SK-N-SH (cell line): ENCODE measurements around the gene ZNF724. TPM values are rescaled to one million over a fixed set of nuclear protein-coding genes. Genes with fewer than 3 reads are reported as not detected.

ENCODE experiments used
- CTCF ChIA-PET: fragments of 300-600, 350-600 bp; formaldehyde crosslinking; extraction: SDS; loops from one replicate; lab custom pipeline; 2021; lab: Yijun Ruan, JAX
- POLR2A ChIA-PET: fragments of 350-600 bp; sonication (Branson Sonifier 250); formaldehyde crosslinking; extraction: SDS; loops from one replicate; lab custom pipeline; 2020; ENCODE audit warnings: antibody characterized with exemption, inconsistent platforms; lab: Yijun Ruan, JAX
- DNase-seq: peaks from one replicate; pipeline ENCODE4 v3.0.0; 2012
- H2AFZ ChIP-seq: fragments of 200-600 bp; sonication (generic); 2 replicates; pipeline ENCODE4 v1.8.1; 2016; ENCODE audit warnings: antibody characterized with exemption, mild to moderate bottlenecking, low read depth
- H3F3A ChIP-seq: fragments of 200-600 bp; sonication (generic); replicated peaks from 2 replicates; pipeline ENCODE3; 2016; ENCODE audit warnings: antibody characterized with exemption, mild to moderate bottlenecking; ENCODE audit not compliant: insufficient read depth
- H3K27ac ChIP-seq, 2 experiments: fragments of 200-500 bp in 1 of 2; fragments of 200-600 bp in 1 of 2; sonication (Bioruptor generic) in 1 of 2; sonication (generic), shearing (Covaris generic) in 1 of 2; 2 replicates each; pipeline versions ENCODE4 v1.5.1 to v1.6.1; 2014 to 2016; ENCODE audit warnings: low read depth in 2 of 2, inconsistent platforms in 1 of 2, low read length in 1 of 2, mild to moderate bottlenecking in 1 of 2, mixed read lengths in 1 of 2
- H3K27me3 ChIP-seq: fragments of 200-600 bp; sonication (generic), shearing (Covaris generic); 2 replicates; pipeline ENCODE4 v1.6.1; 2016; ENCODE audit warnings: mixed run types; ENCODE audit not compliant: insufficient read depth
- H3K36me3 ChIP-seq, 2 experiments: fragments of 200-500 bp in 1 of 2; fragments of 200-600 bp in 1 of 2; sonication (Bioruptor generic) in 1 of 2; sonication (generic) in 1 of 2; replicated peaks in 1 of 2; 2 replicates each; pipeline versions ENCODE3 to v1.5.1; 2014 to 2016; ENCODE audit warnings: low read length in 1 of 2, mild to moderate bottlenecking in 1 of 2; ENCODE audit not compliant: insufficient read depth in 2 of 2, control insufficient read depth in 1 of 2
- H3K4me1 ChIP-seq, 2 experiments: fragments of 200-500 bp in 1 of 2; fragments of 200-600 bp in 1 of 2; sonication (Bioruptor generic) in 1 of 2; sonication (generic), shearing (Covaris generic) in 1 of 2; 2 replicates each; pipeline versions ENCODE4 v1.5.1 to v1.6.1; 2014 to 2016; ENCODE audit warnings: low read depth in 1 of 2, low read length in 1 of 2, mixed run types in 1 of 2; ENCODE audit not compliant: insufficient read depth in 2 of 2, control insufficient read depth in 1 of 2
- H3K4me2 ChIP-seq: fragments of 200-600 bp; sonication (generic), shearing (Covaris generic); 2 replicates; pipeline ENCODE4 v1.6.1; 2017; ENCODE audit warnings: mixed run types
- H3K4me3 ChIP-seq, 2 experiments: fragments of 200-500 bp in 1 of 2; fragments of 200-600 bp in 1 of 2; sonication (Bioruptor generic) in 1 of 2; sonication (generic), shearing (Covaris generic) in 1 of 2; 2 replicates each; pipeline versions ENCODE4 v1.5.1 to v1.8.1; 2014 to 2016; ENCODE audit warnings: low read depth in 2 of 2, inconsistent platforms in 1 of 2, low read length in 1 of 2, mild to moderate bottlenecking in 1 of 2, mixed read lengths in 1 of 2, moderate library complexity in 1 of 2
- H3K79me2 ChIP-seq: fragments of 200-600 bp; sonication (generic); 2 replicates; pipeline ENCODE4 v1.8.1; 2017; ENCODE audit warnings: mild to moderate bottlenecking; ENCODE audit not compliant: insufficient read depth
- H3K9ac ChIP-seq: fragments of 200-600 bp; sonication (generic); 2 replicates; pipeline ENCODE4 v1.6.1; 2017; ENCODE audit warnings: mixed run types
- H3K9me2 ChIP-seq: fragments of 200-600 bp; sonication (generic); 2 replicates; pipeline ENCODE4 v1.6.1; 2017; ENCODE audit warnings: mixed run types
- H3K9me3 ChIP-seq: fragments of 200-600 bp; sonication (generic); 2 replicates; pipeline ENCODE4 v1.6.1; 2017; ENCODE audit warnings: mixed run types, mild to moderate bottlenecking, moderate library complexity
- H4K20me1 ChIP-seq: fragments of 200-600 bp; sonication (generic); 2 replicates; pipeline ENCODE4 v1.6.1; 2017; ENCODE audit warnings: mild to moderate bottlenecking, mixed run types; ENCODE audit not compliant: insufficient read depth
- CHD2 ChIP-seq: fragments of 150-350 bp; IDR thresholded peaks from 2 replicates; pipeline ENCODE4 v1.6.1; 2018; ENCODE audit warnings: low read length; ENCODE audit not compliant: partially characterized antibody
- CTCF ChIP-seq: fragments of 200-600 bp; sonication (generic); IDR thresholded peaks from 2 replicates; pipeline ENCODE4 v1.6.1; 2017; ENCODE audit warnings: antibody characterized with exemption, mild to moderate bottlenecking, moderate library complexity
- EP300 ChIP-seq, 2 experiments: IDR thresholded peaks; 2 replicates each; pipeline versions ENCODE4 v1.4.0 to v1.6.1; 2012; ENCODE audit warnings: borderline replicate concordance in 1 of 2, low read depth in 1 of 2, low read length in 1 of 2
- FOXM1 ChIP-seq: IDR thresholded peaks from 2 replicates; pipeline ENCODE4 v1.4.0; 2012; ENCODE audit warnings: low read depth, mild to moderate bottlenecking
- GABPA ChIP-seq: IDR thresholded peaks from 2 replicates; pipeline ENCODE4 v1.4.0; 2012; ENCODE audit warnings: low read depth, mild to moderate bottlenecking
- NFIC ChIP-seq: IDR thresholded peaks from 2 replicates; pipeline ENCODE4 v1.4.0; 2012; ENCODE audit warnings: borderline replicate concordance
- PBX3 ChIP-seq: IDR thresholded peaks from 2 replicates; pipeline ENCODE4; 2012
- RCOR1 ChIP-seq: fragments of 150-350 bp; IDR thresholded peaks from 2 replicates; pipeline ENCODE4 v1.6.1; 2017; ENCODE audit warnings: antibody characterized with exemption, low read length
- RXRA ChIP-seq: IDR thresholded peaks from 2 replicates; pipeline ENCODE4 v1.4.0; 2012; ENCODE audit warnings: low read depth, mild to moderate bottlenecking, borderline replicate concordance
- SMC3 ChIP-seq: IDR thresholded peaks from 2 replicates; pipeline ENCODE4 v1.6.1; 2012; ENCODE audit warnings: low read depth, low read length, improper control_type of control experiment
- TAF1 ChIP-seq: IDR thresholded peaks from 2 replicates; pipeline ENCODE4 v1.6.1; 2012; ENCODE audit warnings: low read depth, mild to moderate bottlenecking, low read length, moderate library complexity, borderline replicate concordance
- TCF12 ChIP-seq: IDR thresholded peaks from 2 replicates; pipeline ENCODE4 v1.4.0; 2012
- TEAD4 ChIP-seq: IDR thresholded peaks from 2 replicates; pipeline ENCODE4 v1.4.0; 2012; ENCODE audit warnings: mild to moderate bottlenecking, borderline replicate concordance; ENCODE audit not compliant: insufficient read depth
- USF1 ChIP-seq: IDR thresholded peaks from 2 replicates; pipeline ENCODE4 v1.4.0; 2012; ENCODE audit warnings: low read depth, borderline replicate concordance
- ZBTB33 ChIP-seq: IDR thresholded peaks from 2 replicates; pipeline ENCODE4 v1.4.0; 2012; ENCODE audit warnings: low read depth, borderline replicate concordance
- WGBS: methylation state at CpG from one replicate; pipeline ENCODE4 v1.1.6; 2017; ENCODE audit warnings: low lambda C conversion rate; 5-methylcytosine and 5-hydroxymethylcytosine counted together
- polyA plus RNA-seq, 3 experiments: library from polyadenylated mRNA; depleted of rRNA; stranded (reverse); fragments of >200 nt; gene quantifications; 2 replicates each; pipeline ENCODE4 v1.2.3, GENCODE V29; 2012

ZNF724 gene
- polyA plus RNA-seq, 1 of the 3 experiments (the other 2 are of a cell fraction) = 0.56 TPM

- Histone ChIP-seq H4K20me1 (no peaks in the 10 kb centered on the region), H3K9me3 (no peaks in the 10 kb centered on the region), H3K36me3 (peaks cover 10 to 38% of the 10 kb centered on the region in 2 experiments), H3K9me2 (no peaks in the 10 kb centered on the region), H3K4me1 (no peaks in the 10 kb centered on the region), H3K4me3 (no peak overlapping the region), H3K79me2 (no peaks in the 10 kb centered on the region), H3K4me2 (no peak overlapping the region), H3F3A (no peaks in the 10 kb centered on the region), H3K27me3 (no peaks in the 10 kb centered on the region), H2AFZ (no peak overlapping the region), H3K9ac (no peak overlapping the region), H3K27ac (no peak overlapping the region)
- ChIA-PET CTCF (no interaction called here), POLR2A (no interaction called here)
- TF ChIP-seq NFIC (no peak), EP300 (IDR thresholded peaks at IDR 0.05; ENCODE audit: borderline replicate concordance in 1 of 2, low read depth in 1 of 2, low read length in 1 of 2) (no peak), RCOR1 (no peak), RXRA (no peak), USF1 (no peak), ZBTB33 (no peak), FOXM1 (no peak), TCF12 (no peak)
- 86% methylated on average over 5 of the region's 5 CpGs for WGBS
- DNase-seq = no peak
These were observed 12.7 kb upstream of the ZNF724 start for GRCh38 chr19:23262920-23263319.

- ChIA-PET POLR2A (no interaction called here), CTCF (no interaction called here)
- no peaks in the 10 kb centered on the region for H4K20me1 ChIP-seq
- no peak overlapping the region for H3K27ac ChIP-seq
- no peaks in the 10 kb centered on the region for H3K9me3 ChIP-seq
- no peaks in the 10 kb centered on the region for H3K4me1 ChIP-seq
- no peaks in the 10 kb centered on the region for H3F3A ChIP-seq
- no peak for DNase-seq
- no peak overlapping the region for H2AFZ ChIP-seq
- peaks cover 10 to 30% of the 10 kb centered on the region in 2 experiments for H3K36me3 ChIP-seq
- H3K9ac ChIP-seq = no peak overlapping the region
- H3K4me3 ChIP-seq = no peak overlapping the region
- no peak overlapping the region for H3K4me2 ChIP-seq
- no peaks in the 10 kb centered on the region for H3K27me3 ChIP-seq
- WGBS = 86% methylated on average over 1 of the region's 3 CpGs
- no peaks in the 10 kb centered on the region for H3K79me2 ChIP-seq
- no peaks in the 10 kb centered on the region for H3K9me2 ChIP-seq
- TF ChIP-seq CHD2 (no peak), SMC3 (no peak), TAF1 (no peak), TCF12 (no peak), USF1 (no peak), TEAD4 (no peak), CTCF (no peak), PBX3 (no peak), GABPA (no peak), ZBTB33 (no peak)
These were observed 11.4 kb upstream of the ZNF724 start for GRCh38 chr19:23261496-23262020.
